CD4-positive, CD25-positive, alpha-beta regulatory T cell (primary cell): ENCODE results near the gene PYGO2. TPM values are rescaled to one million over a fixed set of nuclear protein-coding genes. Genes with fewer than 3 reads are reported as not detected.

Source experiments
- ATAC-seq, 2 donors: fragments of 150-1000 bp; cut with Tn5 transposase; one replicate each; pipeline ENCODE4 v1.10.0; 2021; ENCODE audit warnings: low read depth in 2 of 2, moderate number of reproducible peaks in 2 of 2, moderate library complexity in 1 of 2
- DNase-seq, 3 donors: peaks; one replicate each; pipeline versions ENCODE4 v3.0.0 to v3.0.0-alpha.2; 2012 to 2022; ENCODE audit warnings: mixed read lengths in 1 of 3
- H3K27ac ChIP-seq: one replicate; pipeline ENCODE4 v1.7.0; 2013; ENCODE audit warnings: mild to moderate bottlenecking, low read length; ENCODE audit not compliant: insufficient read depth, poor library complexity, severe bottlenecking
- H3K27me3 ChIP-seq: one replicate; pipeline ENCODE4 v1.7.0; 2013; ENCODE audit warnings: low read length; ENCODE audit not compliant: control insufficient read depth, insufficient read depth
- H3K36me3 ChIP-seq: one replicate; pipeline ENCODE4 v1.7.0; 2013; ENCODE audit warnings: mild to moderate bottlenecking, low read length, moderate library complexity; ENCODE audit not compliant: control insufficient read depth, insufficient read depth
- H3K4me1 ChIP-seq: 2 replicates; pipeline ENCODE4 v1.7.0; 2013; ENCODE audit warnings: mild to moderate bottlenecking, low read length; ENCODE audit not compliant: insufficient read depth, control insufficient read depth, poor library complexity, severe bottlenecking
- H3K4me3 ChIP-seq: one replicate; pipeline ENCODE4 v1.7.0; 2013; ENCODE audit warnings: low read depth, mild to moderate bottlenecking, low read length, moderate library complexity
- H3K9me3 ChIP-seq, 2 experiments: 1 replicate in 1 of 2; 2 replicates in 1 of 2; pipeline ENCODE4 v1.7.0; 2013; ENCODE audit warnings: low read length in 2 of 2, mild to moderate bottlenecking in 1 of 2, moderate library complexity in 1 of 2; ENCODE audit not compliant: control insufficient read depth in 2 of 2
- H3K27ac Mint-ChIP-seq, 3 donors: one replicate each; pipeline ENCODE4 v1.8.0; 2020 to 2022; ENCODE audit warnings: mild to moderate bottlenecking in 3 of 3, mixed read lengths in 3 of 3, moderate library complexity in 2 of 3
- H3K27me3 Mint-ChIP-seq: one replicate; pipeline ENCODE4 v1.8.0; 2022; ENCODE audit warnings: mild to moderate bottlenecking, mixed read lengths
- H3K36me3 Mint-ChIP-seq: one replicate; pipeline ENCODE4 v1.8.0; 2020; ENCODE audit warnings: mixed read lengths
- H3K4me1 Mint-ChIP-seq, 4 donors: one replicate each; pipeline ENCODE4 v1.8.0; 2020 to 2022; ENCODE audit warnings: mixed read lengths in 4 of 4, mild to moderate bottlenecking in 1 of 4
- H3K4me3 Mint-ChIP-seq, 4 donors: one replicate each; pipeline ENCODE4 v1.8.0; 2020 to 2022; ENCODE audit warnings: mild to moderate bottlenecking in 4 of 4, mixed read lengths in 4 of 4, moderate library complexity in 3 of 4
- H3K9me3 Mint-ChIP-seq, 7 donors: one replicate each; pipeline ENCODE4 v1.8.0; 2020 to 2022; ENCODE audit warnings: mixed read lengths in 7 of 7, mild to moderate bottlenecking in 3 of 7, moderate library complexity in 2 of 7
- polyA plus RNA-seq, 4 donors: library from polyadenylated mRNA; unstranded; fragments of 300-500 nt; fragmentation: Illumina TruSeq; gene quantifications; one replicate each; pipeline ENCODE4 v1.2.3, GENCODE V29; 2021
- total RNA-seq: library from RNA; stranded (reverse); gene quantifications from one replicate; pipeline ENCODE4 v1.2.3, GENCODE V29; 2022

PYGO2 gene
- total and polyA plus RNA-seq, 5 donors from 2014 or later, result 30.2 to 47.3 (median 46.6) TPM

- H3K4me3 ChIP-seq, result peak overlapping the region; percentile 44
- H3K36me3 ChIP-seq, result no peaks in the 10 kb centered on the region
- H3K4me1 ChIP-seq, result peaks cover 94% of the 10 kb centered on the region
- peaks cover 11 to 74% (median 36%) of the 10 kb centered on the region in 4 donors for H3K4me1 Mint-ChIP-seq
- H3K27ac ChIP-seq, result peak overlapping the region; percentile 84
- H3K27me3 ChIP-seq, result no peaks in the 10 kb centered on the region
- peak overlapping the region; percentile 63 to 91 (median 83) for H3K27ac Mint-ChIP-seq
- DNase-seq, result no peak
- H3K9me3 Mint-ChIP-seq, result no peaks in the 10 kb centered on the region
- H3K4me3 Mint-ChIP-seq, result peak overlapping the region; percentile 72 to 99 (median 84)
- ATAC-seq, result no peak
- no peaks in the 10 kb centered on the region for H3K27me3 Mint-ChIP-seq
- H3K36me3 Mint-ChIP-seq, result peaks cover 5% of the 10 kb centered on the region
- no peaks in the 10 kb centered on the region for H3K9me3 ChIP-seq
These were observed 45.8 kb upstream of the PYGO2 start for GRCh38 chr1:155007251-155007828.

DNA sequence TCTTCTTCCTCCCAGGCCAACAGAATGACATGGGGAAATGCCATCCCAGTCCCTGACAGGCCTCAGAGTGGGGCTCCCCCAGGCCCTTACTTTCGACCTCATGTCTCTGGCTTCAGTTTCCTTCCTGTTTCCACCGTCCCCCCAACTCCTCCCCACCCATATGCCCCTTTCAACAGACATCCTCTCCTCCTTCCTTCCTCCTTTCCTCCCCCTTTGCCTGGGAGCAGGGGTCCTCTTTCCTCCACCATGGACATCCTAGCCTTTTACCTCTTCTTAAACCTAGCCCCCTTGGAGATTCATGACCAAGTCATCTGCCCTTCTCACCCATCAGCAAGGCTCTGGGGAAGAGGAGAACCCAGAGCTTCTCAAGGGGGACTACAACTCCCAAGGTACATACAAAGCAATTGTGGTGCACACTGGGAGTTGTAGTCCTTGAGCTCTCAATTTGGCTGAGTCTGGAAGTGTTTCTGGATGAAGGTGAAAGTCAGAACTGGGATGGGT is 45.1 kb upstream of the PYGO2 start:
- DNase-seq (peak; percentile 22 to 72 (median 51)), ATAC-seq (peak; percentile 25)
- Mint-ChIP-seq H3K9me3 (no peaks in the 10 kb centered on the region), H3K27me3 (no peaks in the 10 kb centered on the region), H3K36me3 (peaks cover 5% of the 10 kb centered on the region), H3K4me3 (peak overlapping the region; percentile 72 to 99 (median 89)), H3K27ac (peak overlapping the region; percentile 83 to 97 (median 91)), H3K4me1 (peaks cover 11 to 68% (median 31%) of the 10 kb centered on the region in 4 donors)
- Histone ChIP-seq H3K4me3 (peak overlapping the region; percentile 44), H3K27me3 (no peaks in the 10 kb centered on the region), H3K9me3 (no peaks in the 10 kb centered on the region), H3K27ac (peak overlapping the region; percentile 84), H3K4me1 (peaks cover 89% of the 10 kb centered on the region), H3K36me3 (no peaks in the 10 kb centered on the region)

GRCh38 chr1:155005076-155006011 is 43.8 kb upstream of the PYGO2 start:
- peaks cover 11 to 59% (median 30%) of the 10 kb centered on the region in 4 donors for H3K4me1 Mint-ChIP-seq
- no peaks in the 10 kb centered on the region for H3K27me3 Mint-ChIP-seq
- no peaks in the 10 kb centered on the region for H3K9me3 Mint-ChIP-seq
- no peaks in the 10 kb centered on the region for H3K9me3 ChIP-seq
- peak overlapping the region; percentile 91 to 99 (median 99) for H3K4me3 Mint-ChIP-seq
- peak overlapping the region; percentile 53 for H3K4me3 ChIP-seq
- peaks cover 85% of the 10 kb centered on the region for H3K4me1 ChIP-seq
- no peak for ATAC-seq
- H3K27me3 ChIP-seq, result no peaks in the 10 kb centered on the region
- H3K27ac ChIP-seq, result peak overlapping the region; percentile 84
- H3K36me3 ChIP-seq, result no peaks in the 10 kb centered on the region
- DNase-seq, result peak; percentile 37 to 71 (median 41)
- peaks cover 5% of the 10 kb centered on the region for H3K36me3 Mint-ChIP-seq
- peak overlapping the region; percentile 83 to 97 (median 91) for H3K27ac Mint-ChIP-seq

- Mint-ChIP-seq H3K4me1 (peaks cover 11 to 58% (median 27%) of the 10 kb centered on the region in 4 donors), H3K36me3 (no peaks in the 10 kb centered on the region), H3K27ac (peak overlapping the region; percentile 79 to 93 (median 92)), H3K9me3 (peaks cover 0 to 2% (median 0%) of the 10 kb centered on the region in 7 donors), H3K4me3 (peak overlapping the region; percentile 95 to 99 (median 99)), H3K27me3 (no peaks in the 10 kb centered on the region)
- H3K27me3 ChIP-seq, result no peaks in the 10 kb centered on the region
- H3K4me3 ChIP-seq, result peak overlapping the region; percentile 81
- H3K27ac ChIP-seq, result peak overlapping the region; percentile 84
- DNase-seq (no peak), ATAC-seq (no peak)
- H3K36me3 ChIP-seq, result no peaks in the 10 kb centered on the region
- H3K9me3 ChIP-seq, result no peaks in the 10 kb centered on the region
- H3K4me1 ChIP-seq, result peaks cover 85% of the 10 kb centered on the region
These were observed 42.9 kb upstream of the PYGO2 start for GRCh38 chr1:155004352-155005075.

- Mint-ChIP-seq H3K4me3 (peak overlapping the region; percentile 99), H3K36me3 (no peaks in the 10 kb centered on the region), H3K9me3 (peaks cover 0 to 2% (median 0%) of the 10 kb centered on the region in 7 donors), H3K27ac (peak overlapping the region; percentile 92 to 97 (median 96)), H3K27me3 (no peaks in the 10 kb centered on the region), H3K4me1 (peaks cover 11 to 59% (median 32%) of the 10 kb centered on the region in 4 donors)
- DNase-seq (peak in 1 of 3 donors; percentile 53), ATAC-seq (no peak)
- Histone ChIP-seq H3K4me3 (peak overlapping the region; percentile 92), H3K4me1 (peaks cover 85% of the 10 kb centered on the region), H3K36me3 (no peaks in the 10 kb centered on the region), H3K9me3 (no peaks in the 10 kb centered on the region), H3K27me3 (no peaks in the 10 kb centered on the region), H3K27ac (peak overlapping the region; percentile 84)
These were observed 42.3 kb upstream of the PYGO2 start for GRCh38 chr1:155003766-155004351.

DNA sequence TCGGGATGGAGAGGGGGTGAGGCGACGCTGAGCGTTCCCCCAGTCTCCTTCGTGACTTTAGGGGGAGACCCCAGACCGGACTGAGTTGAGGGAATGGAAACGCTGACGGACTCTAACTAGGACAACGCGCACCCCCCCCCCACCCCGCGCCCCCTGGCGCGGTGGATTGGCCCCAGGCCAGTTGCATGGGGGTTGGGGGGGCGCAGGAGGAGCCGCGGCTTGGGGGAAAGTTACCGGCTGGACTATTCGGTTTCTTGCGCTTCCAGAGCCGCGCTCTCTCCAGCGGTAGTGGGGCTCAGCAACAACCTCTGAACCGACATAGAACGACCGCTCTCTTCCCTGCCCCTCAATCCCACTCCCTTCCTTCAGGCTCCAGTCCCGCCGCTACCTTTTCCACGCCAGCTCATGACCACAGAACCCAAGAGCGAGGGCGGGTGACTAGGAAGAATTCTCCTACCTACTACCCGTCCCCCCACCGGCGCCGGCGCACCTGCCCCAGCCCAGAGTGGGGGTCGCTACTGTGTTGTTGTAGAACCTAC is 41.7 kb upstream of the PYGO2 start:
- DNase-seq (peak in 1 of 3 donors; percentile 21), ATAC-seq (no peak)
- Histone ChIP-seq H3K4me3 (peak overlapping the region; percentile 92), H3K9me3 (no peaks in the 10 kb centered on the region), H3K4me1 (peaks cover 83% of the 10 kb centered on the region), H3K27me3 (no peaks in the 10 kb centered on the region), H3K36me3 (no peaks in the 10 kb centered on the region), H3K27ac (peak overlapping the region; percentile 84)
- peak overlapping the region; percentile 92 to 97 (median 96) for H3K27ac Mint-ChIP-seq
- no peaks in the 10 kb centered on the region for H3K27me3 Mint-ChIP-seq
- no peaks in the 10 kb centered on the region for H3K36me3 Mint-ChIP-seq
- peak overlapping the region; percentile 99 for H3K4me3 Mint-ChIP-seq
- H3K9me3 Mint-ChIP-seq, result peaks cover 0 to 2% (median 0%) of the 10 kb centered on the region in 7 donors
- H3K4me1 Mint-ChIP-seq, result peaks cover 11 to 59% (median 36%) of the 10 kb centered on the region in 4 donors
